Measurements from ENCODE around the gene COPG1. TPM values are rescaled to one million over a fixed set of nuclear protein-coding genes. Genes with fewer than 3 reads are reported as not detected.
"Not testable (repeated sequence)": the region's sequence is repeated elsewhere in the genome, so short reads cannot be mapped to it uniquely, and the experiment has no call there.

COPG1 gene
- 176 TPM for polyA plus RNA-seq (ENCODE audit: insufficient read length)
- long read RNA-seq, donor 1, partial matches to known transcripts = 5 of 15 reads
- long read RNA-seq, donor 1, other reads (novel, unspliced or antisense) = 6 of 15 reads
- long read RNA-seq, donor 2, transcript COPG1-201 (24 exons, 3,078 nt) = major isoform, 7 of 26 reads
- long read RNA-seq, donor 2, partial matches to known transcripts = 12 of 26 reads
- long read RNA-seq, donor 2, other reads (novel, unspliced or antisense) = 5 of 26 reads
- long read RNA-seq, donor 3, partial matches to known transcripts = 0 of 4 reads
- long read RNA-seq, donor 3, other reads (novel, unspliced or antisense) = 0 of 4 reads
- long read RNA-seq, donor 4, partial matches to known transcripts = 14 of 14 reads
- long read RNA-seq, donor 4, other reads (novel, unspliced or antisense) = 0 of 14 reads
- long read RNA-seq, donor 5, transcript COPG1-201 (24 exons, 3,078 nt) = major isoform, 10 of 115 reads
- long read RNA-seq, donor 5, partial matches to known transcripts = 105 of 115 reads
- long read RNA-seq, donor 5, other reads (novel, unspliced or antisense) = 0 of 115 reads
- long read RNA-seq, donor 6, transcript COPG1-201 (24 exons, 3,078 nt) = major isoform, 6 of 52 reads
- long read RNA-seq, donor 6, partial matches to known transcripts = 38 of 52 reads
- long read RNA-seq, donor 6, other reads (novel, unspliced or antisense) = 6 of 52 reads
- long read RNA-seq, donor 7, transcript COPG1-201 (24 exons, 3,078 nt) = major isoform, 11 of 14 reads
- long read RNA-seq, donor 7, partial matches to known transcripts = 0 of 14 reads
- long read RNA-seq, donor 7, other reads (novel, unspliced or antisense) = 0 of 14 reads
- long read RNA-seq, donor 8, partial matches to known transcripts = 0 of 1 reads
- long read RNA-seq, donor 8, other reads (novel, unspliced or antisense) = 0 of 1 reads

GRCh38 chr3:129249284-129250065 lies at the start of gene COPG1:
COPG1 (plus strand) TSS chr3:129249606; CDS start chr3:129249710, 104 bp downstream.
- peak; percentile 90 for DNase-seq

GRCh38 chr3:129204473-129204872 lies 44.9 kb upstream of the COPG1 start:
- no peak for DNase-seq

- no peak for DNase-seq
Observed at GRCh38 chr3:129205109-129205832, 44.1 kb upstream of the COPG1 start.

GRCh38 chr3:129207479-129207878 lies 41.9 kb upstream of the COPG1 start:
- DNase-seq = no peak

GRCh38 chr3:129211345-129211744 lies 38.1 kb upstream of the COPG1 start:
- DNase-seq = no peak

GRCh38 chr3:129211772-129212171 lies 37.6 kb upstream of the COPG1 start:
- DNase-seq = no peak

- DNase-seq = no peak
Observed at GRCh38 chr3:129213238-129213637, 36.2 kb upstream of the COPG1 start.

- DNase-seq = no peak
Observed at GRCh38 chr3:129218742-129219141, 30.7 kb upstream of the COPG1 start.

GRCh38 chr3:129224387-129224786 lies 25.0 kb upstream of the COPG1 start:
- not testable (repeated sequence) for DNase-seq

- no peak for DNase-seq
Observed at GRCh38 chr3:129224984-129225393, 24.4 kb upstream of the COPG1 start.

GRCh38 chr3:129226374-129226773 lies 23.0 kb upstream of the COPG1 start:
- no peak for DNase-seq

- DNase-seq = no peak
Observed at GRCh38 chr3:129228891-129229585, 20.4 kb upstream of the COPG1 start.

- DNase-seq = no peak
Observed at GRCh38 chr3:129230311-129231019, 18.9 kb upstream of the COPG1 start.

GRCh38 chr3:129231331-129232119 lies 17.9 kb upstream of the COPG1 start:
- DNase-seq = no peak

GRCh38 chr3:129233538-129233937 lies 15.9 kb upstream of the COPG1 start:
- DNase-seq = no peak

GRCh38 chr3:129234441-129234840 lies 15.0 kb upstream of the COPG1 start:
- DNase-seq = no peak

- no peak for DNase-seq
Observed at GRCh38 chr3:129235344-129235917, 14.0 kb upstream of the COPG1 start.

GRCh38 chr3:129238945-129239705 lies 10.3 kb upstream of the COPG1 start:
- no peak for DNase-seq
